ENCODE data around the gene MYO3A. TPM values are rescaled to one million over a fixed set of nuclear protein-coding genes. Genes with fewer than 3 reads are reported as not detected.

MYO3A gene
- total RNA-seq, 2 donors from 2014 or later: 0.08 to 1.0 TPM

GRCh38 chr10:26199841-26200240, 265.8 kb downstream of the MYO3A start:
- intact Hi-C loops (cut with DNase I, micrococcal nuclease): no loop called here
- no peak for DNase-seq
- ATAC-seq: no peak

GRCh38 chr10:26205223-26205622, 271.2 kb downstream of the MYO3A start:
- intact Hi-C loops (cut with DNase I, micrococcal nuclease): no loop called here
- DNase-seq (no peak), ATAC-seq (no peak)

- DNase-seq: no peak
- intact Hi-C loops (cut with DNase I, micrococcal nuclease): no loop called here
- ATAC-seq: no peak
Observed at GRCh38 chr10:26211781-26212444, 277.9 kb downstream of the MYO3A start.

GRCh38 chr10:26212511-26212910, 278.5 kb downstream of the MYO3A start:
- ATAC-seq (no peak), DNase-seq (no peak)
- intact Hi-C loops (cut with DNase I, micrococcal nuclease): no loop called here

- intact Hi-C loops (cut with DNase I, micrococcal nuclease): no loop called here
Observed at GRCh38 chr10:26213157-26213800, 279.2 kb downstream of the MYO3A start.

GRCh38 chr10:26214004-26214403, 280.0 kb downstream of the MYO3A start:
- DNase-seq (no peak), ATAC-seq (no peak)
- intact Hi-C loops (cut with DNase I, micrococcal nuclease): no loop called here

More at GRCh38 chr10:26213157-26213800, 279.2 kb downstream of the MYO3A start:
- DNase-seq (no peak), ATAC-seq (no peak)

GRCh38 chr10:26214551-26215395, 280.7 kb downstream of the MYO3A start:
- no peak for ATAC-seq
- DNase-seq: no peak
- intact Hi-C loops (cut with DNase I, micrococcal nuclease): no loop called here

GRCh38 chr10:26215396-26215934, 281.4 kb downstream of the MYO3A start:
- DNase-seq: no peak
- intact Hi-C loops (cut with DNase I, micrococcal nuclease): no loop called here
- no peak for ATAC-seq

- intact Hi-C loops (cut with DNase I, micrococcal nuclease): no loop called here
- no peak for ATAC-seq
- no peak for DNase-seq
Observed at GRCh38 chr10:26215935-26216584, 282.0 kb downstream of the MYO3A start.

- intact Hi-C loops (cut with DNase I, micrococcal nuclease): no loop called here
Observed at GRCh38 chr10:26216585-26217395, 282.8 kb downstream of the MYO3A start, which contains the start of gene GAD2. TSS of gene GAD2 (plus strand) at chr10:26216774. CDS start at chr10:26216810, 36 bp downstream.

GRCh38 chr10:26217396-26218086, 283.5 kb downstream of the MYO3A start:
- no peak for DNase-seq
- ATAC-seq: no peak
- intact Hi-C loops (cut with DNase I, micrococcal nuclease): no loop called here

More at GRCh38 chr10:26216585-26217395, 282.8 kb downstream of the MYO3A start, which contains the start of gene GAD2:
- ATAC-seq: no peak
- no peak for DNase-seq

GRCh38 chr10:26219676-26220075, 285.6 kb downstream of the MYO3A start:
- no peak for DNase-seq
- no peak for ATAC-seq
- intact Hi-C loops (cut with DNase I, micrococcal nuclease): no loop called here

- intact Hi-C loops (cut with DNase I, micrococcal nuclease): no loop called here
- ATAC-seq (no peak), DNase-seq (no peak)
Observed at GRCh38 chr10:26220901-26221300, 286.9 kb downstream of the MYO3A start.

GRCh38 chr10:26221541-26221940, 287.5 kb downstream of the MYO3A start:
- ATAC-seq: no peak
- DNase-seq: no peak
- intact Hi-C loops (cut with DNase I, micrococcal nuclease): no loop called here

GRCh38 chr10:26222563-26222962, 288.5 kb downstream of the MYO3A start:
- ATAC-seq (no peak), DNase-seq (no peak)
- intact Hi-C loops (cut with DNase I, micrococcal nuclease): no loop called here

GRCh38 chr10:26225322-26225721, 291.3 kb downstream of the MYO3A start:
- ATAC-seq (no peak), DNase-seq (no peak)
- intact Hi-C loops (cut with DNase I, micrococcal nuclease): no loop called here

GRCh38 chr10:26227786-26228185, 293.8 kb downstream of the MYO3A start:
- DNase-seq (no peak), ATAC-seq (no peak)
- intact Hi-C loops (cut with DNase I, micrococcal nuclease): no loop called here

- no peak for DNase-seq
- intact Hi-C loops (cut with DNase I, micrococcal nuclease): no loop called here
- no peak for ATAC-seq
Observed at GRCh38 chr10:26232174-26232573, 298.1 kb downstream of the MYO3A start.

Data from left colon (tissue), 2 donors.